ENCODE measurements around the gene DVL1.
"Not testable (repeated sequence)": the region's sequence is repeated elsewhere in the genome, so short reads cannot be mapped to it uniquely, and the experiment has no call there.

Gene DVL1

DNA sequence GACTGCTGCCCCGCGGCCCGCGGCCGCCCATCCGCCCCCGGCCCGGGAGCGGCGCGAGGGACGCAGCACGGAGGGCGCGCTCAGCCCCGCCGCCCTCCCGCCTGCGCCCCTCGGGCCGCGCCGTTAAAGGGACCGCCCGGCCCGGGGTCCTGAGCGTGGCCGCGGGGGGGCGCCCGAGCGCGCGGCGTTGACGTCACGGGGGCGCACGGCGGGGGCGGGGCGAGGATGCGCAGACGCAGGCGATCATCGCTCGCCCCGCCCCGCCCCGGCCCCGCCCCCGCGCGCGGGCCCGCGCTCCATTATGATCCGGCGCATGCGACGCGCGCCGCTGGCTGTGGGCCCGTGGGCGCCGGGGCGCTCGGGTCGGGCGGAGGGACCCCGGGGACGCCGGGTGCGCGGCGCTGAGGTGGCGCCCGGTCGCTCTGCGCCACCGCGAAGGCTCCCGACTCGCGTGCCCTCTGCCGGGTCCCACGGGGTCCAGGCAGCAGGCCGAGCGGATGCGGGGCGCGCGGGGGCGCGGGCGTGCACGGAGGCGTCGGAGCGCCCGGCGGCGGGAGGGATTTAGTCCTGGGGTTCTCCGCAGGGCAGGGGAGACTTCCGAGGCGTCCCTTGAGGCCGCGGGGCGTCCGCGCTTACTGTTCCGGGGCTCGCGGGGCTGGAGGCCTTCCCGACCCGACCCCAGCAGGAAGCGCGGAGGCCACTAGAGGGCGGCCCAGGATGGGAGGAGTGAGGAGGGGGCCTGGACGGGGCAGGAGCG, at the start of gene DVL1:
Gene DVL1 (minus strand): TSS at position 163 of the 757 bp plus-strand sequence. CDS start 353 bp downstream, outside the sequence.
- in situ Hi-C loops (cut with MboI; ENCODE audit: low pct_unique_long_range_greater_than_20kb, low sequenced_read_pairs), result no loop called here
- no peak for DNase-seq

DNA sequence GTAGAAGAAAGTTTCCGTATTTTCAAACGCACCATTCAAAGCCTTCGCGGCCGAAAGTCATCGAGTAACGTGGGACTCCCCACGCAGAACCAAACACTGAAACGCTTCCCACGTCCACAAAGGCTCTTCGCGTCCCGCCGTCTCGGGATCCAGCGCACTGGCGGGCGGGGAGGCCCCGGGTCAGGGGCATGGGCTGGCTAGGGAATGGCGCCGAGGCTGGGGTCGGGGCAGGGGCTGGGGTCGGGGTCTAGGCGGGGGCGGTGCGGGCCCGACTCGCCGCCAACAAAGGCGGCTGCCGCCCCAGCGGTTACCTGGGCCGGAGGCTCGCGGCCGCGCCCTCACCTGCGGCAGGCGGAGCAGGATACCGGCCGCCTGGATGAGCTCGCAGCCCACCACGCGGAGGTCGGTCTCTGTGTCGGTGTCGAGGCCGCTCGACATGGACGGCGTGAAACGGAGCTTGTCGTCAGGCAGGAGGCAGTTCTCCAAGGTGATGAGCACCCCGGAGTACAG, 49.5 kb upstream of the DVL1 start:
- no peak for DNase-seq
- in situ Hi-C loops (cut with MboI; ENCODE audit: low pct_unique_long_range_greater_than_20kb, low sequenced_read_pairs), result no loop called here

DNA sequence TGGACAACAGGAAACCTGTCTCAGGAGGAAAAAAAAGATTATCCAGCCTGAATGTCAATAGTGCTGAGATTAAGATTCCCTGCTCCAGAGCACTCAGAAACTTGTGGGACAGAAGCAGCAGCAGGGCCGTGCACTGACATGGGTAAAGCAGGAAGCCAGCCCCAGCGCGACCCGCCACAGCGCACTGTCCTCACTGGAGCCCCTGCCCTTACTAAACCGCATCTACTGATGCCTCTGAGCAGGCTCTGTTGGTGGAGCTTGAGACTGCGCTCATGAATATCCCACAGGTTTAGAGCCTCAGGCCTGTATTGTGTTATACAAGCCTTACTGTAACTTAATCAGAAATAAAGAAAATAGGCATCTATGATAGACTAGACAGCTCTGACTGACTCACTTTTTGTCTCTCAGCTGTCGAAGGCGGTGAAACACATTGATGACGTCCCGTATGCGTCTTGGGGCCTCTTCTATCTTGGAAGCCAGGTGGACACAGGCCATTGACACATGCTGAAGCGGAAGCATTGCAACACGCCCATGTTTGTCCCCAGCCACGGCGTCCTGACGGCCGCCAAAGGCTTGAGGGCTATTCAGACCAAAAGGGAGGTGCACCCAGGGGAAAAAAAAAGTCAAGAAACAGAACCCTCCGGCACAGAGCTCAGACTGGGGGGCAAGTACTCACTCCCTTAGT, 48.8 kb upstream of the DVL1 start:
- in situ Hi-C loops (cut with MboI; ENCODE audit: low pct_unique_long_range_greater_than_20kb, low sequenced_read_pairs), result no loop called here
- peak; percentile 59 for DNase-seq

DNA sequence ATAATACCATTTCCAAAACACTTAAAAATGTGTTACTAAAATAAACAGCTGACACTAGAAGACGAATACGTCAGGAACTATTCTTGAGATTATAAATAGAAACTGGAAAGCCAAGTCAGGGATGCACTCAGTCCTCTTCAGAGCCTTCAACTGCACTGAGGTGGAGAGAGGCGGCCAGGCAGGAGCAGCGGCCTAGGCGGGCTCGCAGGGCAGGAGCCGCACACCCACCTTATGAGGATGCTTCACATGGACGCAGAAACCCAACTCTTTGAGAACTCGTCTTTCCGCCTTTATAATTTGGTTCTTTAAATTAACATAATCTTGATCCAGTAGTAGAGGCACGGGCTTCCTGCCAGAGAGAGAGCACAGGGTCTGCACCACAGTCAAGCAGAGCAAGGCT, 45.9 kb upstream of the DVL1 start:
- no peak for DNase-seq
- in situ Hi-C loops (cut with MboI; ENCODE audit: low pct_unique_long_range_greater_than_20kb, low sequenced_read_pairs), result no loop called here

DNA sequence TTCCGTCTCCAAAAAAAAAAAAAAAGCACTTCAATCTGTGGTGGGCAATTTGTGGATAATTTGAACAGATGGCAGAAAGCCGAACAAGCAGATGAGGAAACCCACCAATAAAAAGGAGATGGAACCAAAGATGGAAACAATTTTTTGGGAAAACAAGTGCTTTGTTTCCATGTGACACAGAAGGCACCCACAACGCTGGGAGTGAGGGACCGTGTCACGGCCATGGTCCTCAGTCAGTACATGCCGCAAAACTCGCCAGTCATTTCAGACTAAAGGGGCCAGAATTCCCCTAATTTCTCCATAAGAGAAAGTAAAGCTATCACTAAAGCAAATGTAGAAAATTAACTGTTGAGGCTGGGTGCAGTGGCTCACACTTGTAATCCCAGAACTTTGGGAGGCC, 44.9 kb upstream of the DVL1 start:
- in situ Hi-C loops (cut with MboI; ENCODE audit: low pct_unique_long_range_greater_than_20kb, low sequenced_read_pairs), result no loop called here
- DNase-seq, result no peak

DNA sequence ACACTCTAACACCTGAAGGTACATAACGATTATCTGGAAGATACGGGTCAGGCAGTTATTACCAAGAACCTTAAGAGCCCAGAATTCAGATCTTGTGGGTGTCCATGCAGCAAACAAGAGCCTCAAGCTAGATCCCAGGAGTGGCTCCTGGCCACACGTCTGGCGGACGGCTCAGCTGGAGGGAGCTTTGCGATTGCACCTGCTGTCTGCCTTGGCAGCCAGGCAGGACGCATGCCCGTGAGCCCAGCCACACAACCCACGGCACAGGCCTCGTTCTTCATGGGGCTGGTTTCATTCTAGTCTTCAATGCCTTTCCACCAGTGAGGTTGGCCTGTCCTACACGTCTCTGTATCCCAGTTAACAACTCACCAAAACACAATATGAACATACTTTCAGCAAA, 44.2 kb upstream of the DVL1 start:
- in situ Hi-C loops (cut with MboI; ENCODE audit: low pct_unique_long_range_greater_than_20kb, low sequenced_read_pairs), result no loop called here
- no peak for DNase-seq

DNA sequence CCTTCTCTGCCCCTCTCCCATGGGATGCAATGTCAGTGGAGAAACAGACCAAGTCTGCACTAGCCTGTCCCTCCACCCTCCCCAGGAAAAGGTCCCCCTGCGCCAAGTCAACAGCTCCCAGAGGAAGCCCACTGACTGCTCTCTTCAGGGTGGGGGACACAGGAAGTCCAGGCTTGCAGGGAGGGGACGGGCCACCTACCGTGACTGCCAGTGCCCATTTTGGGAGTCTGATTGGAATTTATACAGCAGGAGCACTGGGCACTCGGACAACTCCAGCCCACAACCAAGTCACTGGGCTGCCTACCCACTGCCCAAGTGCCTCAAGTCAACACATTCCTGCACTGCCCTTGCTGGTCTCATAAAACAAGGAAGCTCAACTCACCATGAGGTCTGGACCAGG, 43.8 kb upstream of the DVL1 start:
- no peak for DNase-seq
- in situ Hi-C loops (cut with MboI; ENCODE audit: low pct_unique_long_range_greater_than_20kb, low sequenced_read_pairs), result no loop called here

DNA sequence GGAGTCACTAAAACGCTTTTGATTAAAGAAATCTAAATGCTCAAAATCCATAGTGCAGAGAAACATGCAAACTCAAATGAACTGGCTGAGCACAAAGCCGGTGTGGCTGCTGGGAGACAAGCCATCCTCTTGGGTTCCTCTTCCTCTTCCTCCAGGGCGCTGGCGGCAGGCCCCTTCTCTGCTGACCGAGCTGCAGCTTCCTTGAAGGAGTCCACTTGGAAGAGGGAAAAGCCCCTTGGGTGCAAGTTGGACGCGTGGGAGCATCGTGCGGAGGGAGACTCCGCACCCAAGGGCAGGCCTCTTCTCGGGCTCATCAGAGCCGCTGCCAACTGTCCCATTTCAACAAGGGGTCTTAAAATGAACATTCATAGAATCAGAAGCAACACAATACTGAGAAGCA, 42.0 kb upstream of the DVL1 start:
- DNase-seq, result no peak
- in situ Hi-C loops (cut with MboI; ENCODE audit: low pct_unique_long_range_greater_than_20kb, low sequenced_read_pairs), result no loop called here

DNA sequence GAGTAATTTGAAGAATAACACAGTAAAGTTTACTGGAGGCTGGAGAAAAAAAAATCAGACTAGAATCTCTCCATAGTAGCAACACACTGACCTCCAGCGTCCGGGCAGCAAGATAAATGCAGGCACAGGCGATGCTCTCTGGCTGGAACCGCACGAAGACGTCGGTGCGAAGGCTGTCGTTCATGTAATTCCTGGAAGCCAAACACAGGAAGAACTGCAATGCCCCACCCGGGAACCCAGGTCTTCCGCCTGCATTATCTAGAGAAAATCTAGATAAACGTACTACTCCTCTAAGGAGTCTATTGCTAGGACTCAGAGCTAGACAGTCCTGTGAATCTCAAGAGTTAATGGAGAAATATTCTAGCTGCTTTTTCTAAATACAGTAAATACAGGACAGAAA, 41.5 kb upstream of the DVL1 start:
- DNase-seq, result no peak
- in situ Hi-C loops (cut with MboI; ENCODE audit: low pct_unique_long_range_greater_than_20kb, low sequenced_read_pairs), result no loop called here

DNA sequence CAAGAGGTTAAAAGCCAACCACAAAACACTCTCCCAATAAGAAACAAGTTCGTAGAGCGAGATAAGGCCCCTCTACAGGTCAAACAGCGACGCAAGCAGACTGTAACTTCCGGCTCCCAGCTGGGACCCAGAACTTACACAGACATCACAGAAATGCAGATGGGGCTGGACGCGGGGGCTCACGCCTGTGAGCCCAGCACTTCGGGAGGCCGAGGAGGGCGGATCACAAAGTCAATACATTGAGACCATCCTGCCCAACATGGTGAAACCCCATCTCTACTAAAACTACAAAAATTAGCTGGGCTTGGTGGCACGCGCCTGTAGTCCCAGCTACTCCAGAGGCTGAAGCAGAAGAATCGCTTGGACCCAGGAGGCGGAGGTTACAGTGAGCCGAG, 38.9 kb upstream of the DVL1 start:
- in situ Hi-C loops (cut with MboI; ENCODE audit: low pct_unique_long_range_greater_than_20kb, low sequenced_read_pairs), result no loop called here
- DNase-seq, result no peak

DNA sequence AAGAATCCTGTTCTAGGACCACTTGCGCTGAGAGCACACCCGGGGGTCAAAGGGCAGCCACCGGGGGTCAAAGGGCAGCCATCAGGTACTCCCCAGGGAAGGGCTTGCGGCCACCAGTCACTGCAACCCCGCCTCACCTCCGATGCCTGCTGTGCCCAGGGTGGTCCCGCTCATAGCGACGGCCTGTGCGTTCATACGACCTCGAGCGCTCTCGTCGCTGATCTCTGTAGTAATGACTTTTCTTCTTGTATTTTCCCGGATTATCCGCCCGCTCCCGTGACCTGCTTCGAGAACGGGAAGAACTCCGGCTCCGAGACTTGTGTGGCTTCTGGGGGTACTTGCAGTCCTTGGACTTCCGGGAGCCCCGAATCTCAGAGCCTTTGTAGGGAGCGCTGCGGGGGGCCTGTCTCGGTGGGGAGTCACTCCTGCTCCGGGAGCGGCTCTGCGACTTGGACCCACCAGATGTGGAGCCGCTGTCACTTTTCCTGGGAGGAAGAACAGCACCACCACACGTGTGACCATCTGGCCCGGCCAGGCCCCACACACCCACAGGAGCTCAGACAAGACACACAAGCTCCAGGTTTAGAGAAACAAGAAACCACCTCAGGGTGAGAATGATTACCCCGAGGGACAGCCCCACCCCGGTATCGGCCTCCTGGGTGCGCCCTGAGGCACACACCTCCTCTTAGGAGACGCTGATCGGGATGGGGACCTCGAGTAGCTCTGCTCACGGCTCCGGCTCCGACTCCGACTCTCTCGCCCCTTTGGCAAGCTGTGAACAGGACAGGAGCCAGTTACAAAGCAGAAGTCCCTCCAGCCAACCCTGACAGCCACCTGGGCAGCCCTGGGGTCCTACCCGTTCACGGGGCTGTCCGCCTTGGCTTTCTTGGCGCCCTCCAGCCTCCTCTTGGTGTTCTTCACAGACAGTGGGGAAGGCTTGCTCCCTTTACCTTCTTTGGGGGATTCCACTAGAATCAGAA, 38.2 kb upstream of the DVL1 start:
- no peak for DNase-seq
- in situ Hi-C loops (cut with MboI; ENCODE audit: low pct_unique_long_range_greater_than_20kb, low sequenced_read_pairs), result no loop called here

DNA sequence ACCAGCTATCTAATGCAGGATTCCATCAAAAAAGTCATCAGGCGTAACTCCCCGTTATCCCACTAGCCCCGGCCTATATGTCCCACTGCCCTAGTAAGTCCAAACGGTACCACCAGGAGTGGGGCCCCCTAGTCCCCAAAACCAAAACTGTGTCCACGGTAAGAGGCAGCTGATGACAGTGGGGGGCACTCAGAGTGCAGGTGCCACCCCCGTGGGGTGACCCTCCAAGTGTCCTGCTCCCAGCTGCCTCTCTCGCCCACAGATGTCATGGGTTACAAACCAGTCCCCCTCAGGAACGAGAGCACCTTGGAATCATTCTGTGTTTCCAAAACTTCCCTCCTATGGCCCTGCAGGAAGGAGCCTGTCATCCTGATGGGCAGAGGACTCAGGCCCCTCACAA, 36.7 kb upstream of the DVL1 start:
- DNase-seq, result no peak
- in situ Hi-C loops (cut with MboI; ENCODE audit: low pct_unique_long_range_greater_than_20kb, low sequenced_read_pairs), result no loop called here

DNA sequence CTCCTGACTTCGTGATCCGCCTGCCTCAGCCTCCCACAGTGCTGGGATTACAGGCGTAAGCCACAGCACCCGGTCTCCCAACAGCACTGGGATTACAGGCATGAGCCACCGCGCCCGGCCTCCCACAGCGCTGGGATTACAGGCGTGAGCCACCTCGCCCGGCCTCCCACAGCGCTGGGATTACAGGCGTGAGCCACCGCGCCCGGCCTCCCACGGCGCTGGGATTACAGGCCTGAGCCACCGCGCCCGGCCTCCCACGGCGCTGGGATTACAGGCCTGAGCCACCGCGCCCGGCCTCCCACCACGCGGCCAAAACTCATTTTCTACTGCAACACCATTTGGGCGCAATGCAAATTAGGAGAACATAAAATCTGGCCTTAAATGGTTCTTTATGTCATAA, 36.1 kb upstream of the DVL1 start:
- DNase-seq; in situ Hi-C loops (cut with MboI; ENCODE audit: low pct_unique_long_range_greater_than_20kb, low sequenced_read_pairs): not testable (repeated sequence)

DNA sequence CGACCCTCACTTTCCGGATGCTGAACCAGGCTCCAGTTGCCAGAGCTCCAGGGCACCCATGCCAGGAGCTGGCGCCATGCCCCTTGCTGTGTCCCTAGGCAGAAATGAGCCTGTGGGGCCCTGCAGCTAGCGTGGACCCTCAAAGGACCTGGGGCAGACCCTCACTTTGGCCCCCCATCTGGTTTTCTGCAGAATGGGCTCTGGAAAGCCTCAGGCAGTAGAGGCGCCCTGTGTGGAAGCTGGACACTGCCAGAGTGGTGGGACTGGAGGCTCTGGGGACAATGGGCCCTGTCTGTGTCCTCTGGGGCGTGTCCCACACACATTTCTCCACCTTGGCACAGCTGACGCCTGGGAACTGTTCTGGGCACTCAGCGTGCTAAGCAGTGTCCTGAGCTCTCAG, 32.1 kb upstream of the DVL1 start:
- in situ Hi-C loops (cut with MboI; ENCODE audit: low pct_unique_long_range_greater_than_20kb, low sequenced_read_pairs), result no loop called here
- no peak for DNase-seq

DNA sequence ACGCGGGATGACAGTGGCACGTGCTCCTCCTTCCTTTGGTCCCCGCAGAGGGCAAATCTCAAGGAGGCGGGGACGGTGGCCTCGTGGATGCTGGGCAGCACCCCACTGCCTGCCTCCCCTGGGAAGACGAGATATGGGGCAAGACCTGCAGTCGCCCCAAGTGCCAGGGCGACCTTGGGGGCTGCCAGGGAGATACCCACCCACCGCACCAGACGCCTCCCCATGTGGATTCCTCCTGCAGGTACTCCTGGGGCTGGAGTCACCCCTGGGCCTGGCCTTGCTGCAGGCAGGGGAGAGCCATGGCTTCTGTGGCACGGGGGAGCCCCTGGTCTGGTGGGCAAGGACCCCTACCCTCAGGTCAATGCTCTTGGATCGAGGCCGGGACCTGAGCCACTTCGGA, 31.6 kb upstream of the DVL1 start:
- in situ Hi-C loops (cut with MboI; ENCODE audit: low pct_unique_long_range_greater_than_20kb, low sequenced_read_pairs), result no loop called here

DNA sequence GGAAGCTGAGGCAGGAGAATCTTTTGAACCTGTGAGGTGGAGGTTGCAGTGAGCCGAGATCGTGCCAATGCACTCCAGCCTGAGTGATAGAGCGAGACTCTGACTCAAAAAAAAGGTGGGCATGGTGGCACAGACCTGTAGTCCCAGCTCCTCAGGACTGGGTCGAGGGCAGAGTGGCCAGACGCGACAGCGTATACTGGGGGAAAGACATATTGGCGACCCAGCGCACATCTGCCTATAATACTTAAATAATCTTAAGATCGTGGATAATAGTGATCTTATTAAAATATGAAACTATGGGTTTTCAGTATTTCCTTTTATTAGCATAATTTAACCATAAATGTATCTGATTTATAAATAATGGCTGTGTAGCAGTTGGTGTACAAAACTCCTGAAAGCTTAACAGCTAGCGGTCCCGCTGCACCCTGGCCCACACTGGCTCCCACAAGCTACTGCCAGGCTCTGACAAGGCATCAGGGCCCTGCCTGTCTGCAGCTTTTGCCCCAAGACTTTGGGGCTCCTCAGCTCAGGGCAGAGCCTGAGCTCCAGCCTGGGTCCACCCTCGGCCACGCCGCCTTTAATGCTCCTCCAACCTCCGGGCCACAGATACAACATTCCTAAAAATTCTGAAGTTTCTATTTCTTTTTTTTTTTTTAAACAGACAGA, 28.5 kb upstream of the DVL1 start:
- in situ Hi-C loops (cut with MboI; ENCODE audit: low pct_unique_long_range_greater_than_20kb, low sequenced_read_pairs), result no loop called here

More for the DNA sequence above, 31.6 kb upstream of the DVL1 start:
- DNase-seq, result no peak

DNA sequence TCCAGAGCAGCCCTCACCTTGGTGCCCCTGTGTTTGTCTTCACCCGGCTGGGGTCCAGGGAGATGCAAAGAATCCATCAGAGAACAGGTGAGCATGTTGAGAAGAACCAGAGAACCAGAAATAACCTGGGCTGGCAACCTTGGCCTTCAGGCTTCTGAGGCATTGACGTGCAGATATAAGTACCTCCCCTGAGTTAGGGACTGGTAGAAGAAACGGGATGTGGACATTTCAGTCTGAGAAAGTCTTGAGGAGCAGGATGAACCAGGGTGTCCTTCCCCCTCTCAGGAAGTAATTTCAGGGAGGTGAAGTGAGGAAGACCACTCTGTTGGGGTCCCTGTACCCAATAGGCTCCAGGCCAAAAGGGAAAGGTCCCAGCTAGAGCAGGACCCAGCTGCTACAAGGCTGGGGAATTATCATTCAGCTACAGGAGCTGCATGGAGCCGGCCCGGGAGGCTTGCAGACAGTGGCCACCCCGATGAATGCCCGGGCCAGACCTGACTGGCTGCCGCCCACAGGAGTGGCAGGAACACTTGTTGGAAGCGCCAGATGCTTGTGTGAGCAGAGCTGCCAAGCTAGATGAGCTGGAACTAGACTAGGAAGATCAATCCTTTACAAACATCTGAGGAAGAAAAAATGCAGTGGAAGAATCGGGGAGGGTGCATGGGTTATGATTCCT, 27.5 kb upstream of the DVL1 start:
- in situ Hi-C loops (cut with MboI; ENCODE audit: low pct_unique_long_range_greater_than_20kb, low sequenced_read_pairs), result no loop called here
- DNase-seq, result no peak

More for the DNA sequence above, 28.5 kb upstream of the DVL1 start:
- no peak for DNase-seq

DNA sequence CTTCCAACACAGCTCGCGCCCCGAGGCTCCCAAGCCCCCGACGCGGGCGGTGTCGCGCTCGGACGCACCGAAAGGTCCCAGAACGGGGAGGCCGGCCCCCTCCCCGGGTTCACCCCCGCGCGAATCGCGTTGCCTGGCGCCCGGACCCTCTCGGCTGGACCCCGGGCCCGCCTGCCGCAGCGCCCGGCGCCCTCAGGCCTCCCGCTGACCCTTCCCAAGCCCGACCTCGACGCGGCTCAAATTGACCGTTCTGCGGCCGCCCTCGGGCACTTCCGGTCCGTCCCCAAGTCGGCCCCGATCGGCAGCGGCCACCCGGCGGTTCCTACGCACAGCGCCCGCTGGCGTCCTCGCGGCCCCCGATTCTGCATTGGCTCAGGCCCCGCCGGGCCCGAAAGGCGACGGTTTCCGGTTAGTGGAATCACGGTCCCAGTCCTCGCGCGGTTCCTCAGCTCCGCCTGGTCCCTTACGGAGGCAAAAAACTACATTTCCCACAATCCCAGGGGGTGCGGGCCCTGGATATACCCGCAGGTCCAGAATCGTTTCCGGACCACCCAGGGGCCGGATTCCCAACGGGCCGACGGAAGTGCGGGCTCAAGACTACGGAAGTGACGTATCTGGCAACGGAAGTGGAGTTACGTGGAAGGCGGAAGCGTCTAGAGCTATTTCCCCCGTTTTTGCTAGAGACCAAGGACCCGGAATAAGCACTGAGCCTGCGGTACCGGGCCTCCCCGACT, 25.9 kb upstream of the DVL1 start, which contains the start of gene AURKAIP1:
Gene AURKAIP1 (minus strand): TSS at position 279 of the 734 bp plus-strand sequence. CDS start 451 bp downstream, outside the sequence.
- DNase-seq, result peak; percentile 100
- in situ Hi-C loops (cut with MboI; ENCODE audit: low pct_unique_long_range_greater_than_20kb, low sequenced_read_pairs), result no loop called here
